Vagina (tissue), 2 donors: ENCODE results near the gene ACSL5.

Experiments
- CTCF ChIP-seq, 3 experiments: fragments of 450-650 bp in 2 of 3; fragments of 200-600 bp in 1 of 3; sonication (generic) in 1 of 3; IDR thresholded peaks; one replicate each; pipeline ENCODE4 v1.5.1; 2017 to 2019; ENCODE audit warnings: antibody characterized with exemption in 3 of 3, mild to moderate bottlenecking in 2 of 3, moderate library complexity in 2 of 3
- POLR2A ChIP-seq, 2 donors: fragments of 450-650 bp; IDR thresholded peaks; one replicate each; pipeline ENCODE4 v1.6.1; 2017; ENCODE audit warnings: antibody characterized with exemption in 2 of 2, mild to moderate bottlenecking in 2 of 2, moderate library complexity in 2 of 2
- POLR2AphosphoS5 ChIP-seq, 2 donors: sonication (generic); formaldehyde crosslinking; IDR thresholded peaks; one replicate each; pipeline ENCODE4 v1.9.0; 2017; ENCODE audit warnings: antibody characterized with exemption in 2 of 2, mild to moderate bottlenecking in 2 of 2, low read depth in 1 of 2; ENCODE audit not compliant: insufficient read depth in 1 of 2

- TF ChIP-seq CTCF (IDR thresholded peaks at IDR 0.05) (no peak), POLR2A (IDR thresholded peaks at IDR 0.05) (no peak), POLR2AphosphoS5 (IDR thresholded peaks at IDR 0.05; ENCODE audit: insufficient read depth in 1 of 2, low read depth in 1 of 2) (no peak)
Measured at GRCh38 chr10:112384141-112384540, 10.2 kb downstream of the ACSL5 start.
